Tibial artery (tissue), 4 donors: ENCODE data around the gene EDAR.

ENCODE experiments used
- DNase-seq, 2 donors: peaks; one replicate each; pipeline ENCODE4 v3.0.0-alpha.2; 2019
- H3K27ac ChIP-seq, 2 donors: fragments of 200-600 bp; sonication (generic) in 1 of 2; 1 replicate in 1 of 2; 2 replicates in 1 of 2; pipeline ENCODE4 v1.5.1; 2018 to 2019; ENCODE audit warnings: mild to moderate bottlenecking in 1 of 2
- H3K27me3 ChIP-seq, 2 donors: fragments of 200-600 bp; sonication (generic) in 1 of 2; one replicate each; pipeline versions ENCODE4 v1.5.1 to v1.6.0; 2016 to 2019
- H3K36me3 ChIP-seq, 3 donors: fragments of 200-600 bp; sonication (generic) in 2 of 3; one replicate each; pipeline ENCODE4 v1.5.1; 2016 to 2019; ENCODE audit warnings: mild to moderate bottlenecking in 2 of 3
- H3K4me1 ChIP-seq, 4 donors: fragments of 200-600 bp; sonication (generic) in 2 of 4; 1 replicate in 3 of 4; 2 replicates in 1 of 4; pipeline ENCODE4 v1.5.1; 2016 to 2019
- H3K4me3 ChIP-seq, 2 donors: fragments of 200-600 bp; sonication (generic) in 1 of 2; 1 replicate in 1 of 2; 2 replicates in 1 of 2; pipeline ENCODE4 v1.5.1; 2018 to 2019; ENCODE audit warnings: mild to moderate bottlenecking in 2 of 2
- H3K9me3 ChIP-seq, 3 donors: fragments of 200-600 bp; sonication (generic) in 1 of 3; one replicate each; pipeline ENCODE4 v1.5.1; 2016 to 2019
- intact Hi-C: fragments of 100-400 bp; cut with DNase I; formaldehyde crosslinking; loops from one replicate; pipeline ENCODE4 v1.15.0; 2023; ENCODE audit warnings: low total_unique reads
- TF ChIP-seq, protein P1 (sequence below), 2 experiments: fragments of 200-600 bp in 1 of 2; fragments of 450-650 bp in 1 of 2; IDR thresholded peaks; one replicate each; pipeline ENCODE4 v1.5.1; 2017 to 2019; ENCODE audit warnings: antibody characterized with exemption in 2 of 2, mild to moderate bottlenecking in 1 of 2, moderate library complexity in 1 of 2

The EDAR gene

DNA sequence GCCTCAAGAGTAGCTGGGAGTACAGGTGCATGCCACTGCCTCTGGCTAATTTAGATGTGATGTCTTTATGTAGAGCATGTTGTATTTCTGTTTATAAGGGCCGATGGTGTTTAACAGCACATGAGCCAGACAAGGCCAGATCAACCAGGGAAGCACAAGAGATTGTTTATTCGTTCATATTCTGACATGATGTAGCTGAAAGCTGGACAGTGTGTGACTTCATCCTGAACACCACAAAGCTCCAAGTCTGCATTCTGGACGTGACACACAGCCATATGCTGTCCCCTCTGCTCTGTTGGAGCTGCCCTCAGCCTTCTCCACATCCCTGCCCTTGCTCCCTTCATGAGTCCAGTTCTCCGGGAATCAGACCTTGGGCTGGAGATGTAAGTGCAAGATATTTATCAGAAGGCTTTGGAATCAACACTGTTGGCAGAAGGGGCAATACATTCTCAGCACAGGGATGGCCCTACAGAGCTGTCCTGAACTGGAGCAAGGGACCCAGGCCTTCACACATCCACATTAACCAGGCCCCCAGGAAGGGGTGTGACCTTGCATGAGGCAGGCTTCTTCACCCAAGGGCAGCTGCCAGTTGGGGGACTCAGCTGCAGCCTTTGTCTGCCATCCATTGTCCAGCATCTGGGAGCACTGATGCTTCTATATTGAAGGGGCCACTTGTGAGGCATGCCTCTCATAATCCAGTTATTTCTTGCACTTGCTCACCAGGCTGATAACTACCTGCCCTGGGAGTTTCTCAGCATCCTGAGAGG lies 38.5 kb downstream of the EDAR start:
- intact Hi-C loops = no loop called here
- no peak overlapping the region for H3K27ac ChIP-seq
- no peak for DNase-seq
- H3K4me3 ChIP-seq = no peak overlapping the region
- no peaks in the 10 kb centered on the region for H3K36me3 ChIP-seq
- H3K9me3 ChIP-seq = peaks cover 0 to 10% (median 7%) of the 10 kb centered on the region in 3 donors
- TF ChIP-seq, protein P1, sequence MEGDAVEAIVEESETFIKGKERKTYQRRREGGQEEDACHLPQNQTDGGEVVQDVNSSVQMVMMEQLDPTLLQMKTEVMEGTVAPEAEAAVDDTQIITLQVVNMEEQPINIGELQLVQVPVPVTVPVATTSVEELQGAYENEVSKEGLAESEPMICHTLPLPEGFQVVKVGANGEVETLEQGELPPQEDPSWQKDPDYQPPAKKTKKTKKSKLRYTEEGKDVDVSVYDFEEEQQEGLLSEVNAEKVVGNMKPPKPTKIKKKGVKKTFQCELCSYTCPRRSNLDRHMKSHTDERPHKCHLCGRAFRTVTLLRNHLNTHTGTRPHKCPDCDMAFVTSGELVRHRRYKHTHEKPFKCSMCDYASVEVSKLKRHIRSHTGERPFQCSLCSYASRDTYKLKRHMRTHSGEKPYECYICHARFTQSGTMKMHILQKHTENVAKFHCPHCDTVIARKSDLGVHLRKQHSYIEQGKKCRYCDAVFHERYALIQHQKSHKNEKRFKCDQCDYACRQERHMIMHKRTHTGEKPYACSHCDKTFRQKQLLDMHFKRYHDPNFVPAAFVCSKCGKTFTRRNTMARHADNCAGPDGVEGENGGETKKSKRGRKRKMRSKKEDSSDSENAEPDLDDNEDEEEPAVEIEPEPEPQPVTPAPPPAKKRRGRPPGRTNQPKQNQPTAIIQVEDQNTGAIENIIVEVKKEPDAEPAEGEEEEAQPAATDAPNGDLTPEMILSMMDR (IDR thresholded peaks at IDR 0.05) = no peak
- no peaks in the 10 kb centered on the region for H3K27me3 ChIP-seq
- H3K4me1 ChIP-seq = peaks cover 0 to 7% (median 5%) of the 10 kb centered on the region in 4 donors

DNA sequence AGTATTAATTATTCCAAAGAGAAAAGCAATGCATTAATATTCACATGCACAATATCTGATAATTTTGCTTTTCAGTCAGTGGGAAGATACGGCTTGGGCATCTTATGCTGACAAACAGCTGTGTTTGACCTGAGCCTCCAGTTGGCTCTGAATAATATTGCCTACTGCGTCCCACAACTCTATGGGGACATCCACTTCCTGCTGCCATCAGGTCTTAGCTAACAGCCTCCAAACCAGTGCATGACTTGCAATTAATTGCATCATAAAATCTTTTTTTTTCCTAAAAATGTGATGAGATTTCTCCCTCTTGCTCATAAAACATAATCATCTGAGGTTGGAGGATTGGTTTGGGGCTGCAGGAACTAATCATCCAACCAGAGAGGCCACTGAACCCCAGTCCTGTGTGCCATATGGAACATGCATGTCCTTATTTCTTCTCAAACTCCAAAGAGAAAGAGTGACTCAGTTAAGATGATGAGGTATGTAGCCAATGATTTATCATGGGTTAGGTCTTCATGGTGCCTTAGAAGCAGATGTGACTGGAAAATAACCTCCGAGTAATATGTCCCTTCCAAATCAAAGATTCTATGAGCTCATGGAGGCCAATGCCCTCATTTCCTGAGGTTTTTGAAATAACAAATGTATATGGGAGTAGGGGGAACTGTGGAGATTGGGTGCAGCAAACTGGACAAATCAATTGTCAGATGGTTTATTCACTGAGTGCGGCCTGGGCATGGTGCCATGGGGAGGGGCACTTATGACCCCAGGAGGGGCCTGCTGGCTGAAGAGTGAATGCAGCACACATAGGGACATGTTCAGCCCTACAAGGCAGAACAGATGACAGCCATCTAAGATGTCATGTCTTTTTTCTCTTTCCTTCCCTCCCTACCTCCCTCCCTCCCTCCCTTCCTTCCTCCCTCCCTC lies 39.4 kb downstream of the EDAR start:
- Histone ChIP-seq H3K9me3 (peaks cover 0 to 10% (median 7%) of the 10 kb centered on the region in 3 donors), H3K36me3 (no peaks in the 10 kb centered on the region), H3K27ac (no peak overlapping the region), H3K4me3 (no peak overlapping the region), H3K4me1 (peaks cover 0 to 17% (median 9%) of the 10 kb centered on the region in 4 donors), H3K27me3 (no peaks in the 10 kb centered on the region)
- intact Hi-C loops = no loop called here
- DNase-seq = no peak
- TF ChIP-seq, protein P1 (IDR thresholded peaks at IDR 0.05) = no peak

DNA sequence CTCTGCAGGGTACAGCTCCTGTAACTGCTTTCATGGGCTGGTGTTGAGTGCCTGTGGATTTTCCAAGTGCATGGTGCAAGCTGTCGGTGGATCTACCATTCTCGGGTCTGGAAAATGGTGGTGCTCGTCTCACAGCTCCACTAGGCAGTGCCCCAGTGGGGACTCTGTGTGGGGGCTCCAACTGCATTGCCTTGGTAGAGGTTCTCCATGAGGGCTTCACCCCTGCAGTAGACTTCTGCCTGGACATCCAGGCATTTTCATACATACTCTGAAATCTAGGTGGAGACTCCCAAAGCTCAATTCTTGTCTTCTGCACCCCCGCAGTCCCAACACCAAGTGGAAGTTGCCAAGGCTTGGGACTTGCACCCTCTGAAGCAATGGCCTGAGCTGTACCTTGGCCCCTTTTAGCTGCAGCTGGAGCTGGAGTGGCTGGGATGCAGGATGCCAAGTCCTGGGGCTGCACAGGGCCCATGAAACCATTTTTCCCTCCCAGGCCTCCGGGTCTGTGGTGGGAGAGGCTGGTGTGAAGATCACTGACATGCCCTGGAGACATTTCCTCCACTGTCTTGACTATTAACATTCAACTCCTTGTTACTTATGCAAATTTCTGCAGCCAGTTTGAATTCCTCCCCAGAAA lies 41.6 kb downstream of the EDAR start:
- H3K4me1 ChIP-seq = peaks cover 0 to 19% (median 10%) of the 10 kb centered on the region in 4 donors

DNA sequence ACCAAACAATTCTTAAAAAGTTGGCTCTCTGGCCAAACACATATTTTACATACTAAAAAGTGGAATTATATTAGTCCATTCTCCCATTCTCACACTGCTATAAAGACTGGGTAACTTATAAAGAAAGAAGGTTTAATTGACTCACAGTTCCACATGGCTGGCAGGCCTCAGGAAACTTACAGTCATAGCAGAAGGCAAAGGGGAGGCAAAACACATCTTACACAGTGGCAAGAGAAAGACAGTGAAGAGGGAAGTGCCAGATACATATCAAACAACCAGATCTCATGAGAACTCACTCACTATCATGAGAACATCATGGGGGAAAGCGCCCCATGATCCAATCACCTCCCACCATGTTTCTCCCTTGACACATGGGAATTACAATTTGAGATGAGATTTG lies 42.6 kb downstream of the EDAR start:
- H3K36me3 ChIP-seq = no peaks in the 10 kb centered on the region
- DNase-seq = peak in 1 of 2 donors; percentile 7
- no peaks in the 10 kb centered on the region for H3K27me3 ChIP-seq
- H3K4me1 ChIP-seq = peaks cover 0 to 19% (median 10%) of the 10 kb centered on the region in 4 donors
- intact Hi-C loops = no loop called here
- H3K4me3 ChIP-seq = no peak overlapping the region
- H3K27ac ChIP-seq = no peak overlapping the region
- TF ChIP-seq, protein P1 (IDR thresholded peaks at IDR 0.05) = no peak
- H3K9me3 ChIP-seq = peaks cover 0 to 10% (median 0%) of the 10 kb centered on the region in 3 donors

More for the DNA sequence above, 41.6 kb downstream of the EDAR start:
- peaks cover 0 to 10% (median 7%) of the 10 kb centered on the region in 3 donors for H3K9me3 ChIP-seq
- TF ChIP-seq, protein P1 (IDR thresholded peaks at IDR 0.05) = no peak
- H3K27ac ChIP-seq = no peak overlapping the region
- DNase-seq = peak in 1 of 2 donors; percentile 27
- no peaks in the 10 kb centered on the region for H3K27me3 ChIP-seq
- intact Hi-C loops = no loop called here
- no peak overlapping the region for H3K4me3 ChIP-seq
- no peaks in the 10 kb centered on the region for H3K36me3 ChIP-seq

DNA sequence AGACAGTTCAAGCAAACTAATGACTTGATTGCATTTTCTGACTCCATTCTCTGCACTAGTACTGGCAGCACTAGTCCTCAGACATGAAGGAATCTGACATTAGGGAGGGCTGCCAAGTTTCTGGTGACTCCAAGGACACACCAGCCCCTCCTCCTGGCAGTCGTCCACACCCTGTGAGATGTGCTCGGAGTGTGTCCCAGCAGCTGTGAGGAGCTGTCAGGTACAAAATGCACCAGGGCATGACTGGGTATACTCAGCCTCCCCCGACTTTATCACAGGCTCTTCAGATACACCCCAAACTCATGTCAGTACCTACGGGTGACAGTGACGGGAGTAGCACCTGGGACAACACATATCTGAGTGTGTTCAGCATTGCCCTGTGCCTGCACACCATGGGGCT lies 43.1 kb downstream of the EDAR start:
- H3K36me3 ChIP-seq = no peaks in the 10 kb centered on the region
- peak in 1 of 2 donors; percentile 29 for DNase-seq
- H3K4me1 ChIP-seq = peaks cover 0 to 19% (median 10%) of the 10 kb centered on the region in 4 donors
- H3K27ac ChIP-seq = no peak overlapping the region
- H3K27me3 ChIP-seq = no peaks in the 10 kb centered on the region
- TF ChIP-seq, protein P1 (IDR thresholded peaks at IDR 0.05) = no peak
- no peak overlapping the region for H3K4me3 ChIP-seq
- H3K9me3 ChIP-seq = peaks cover 0 to 10% (median 0%) of the 10 kb centered on the region in 3 donors
- intact Hi-C loops = no loop called here
